Stimulated activated CD4-positive, alpha-beta T cell treated with anti-CD3 and anti-CD28 coated beads, Interleukin-4, amount 100 ng/mL, for 24 hours (primary cell): ENCODE results near the gene NUTM2D.
A peak's percentile ranks its signal among the peaks of the same experiment; 100 is the strongest.
"Not testable (repeated sequence)": the region's sequence is repeated elsewhere in the genome, so short reads cannot be mapped to it uniquely, and the experiment has no call there.

ENCODE experiments used
- DNase-seq: peaks from one replicate; pipeline ENCODE4 v3.0.0-alpha.2; 2020

The NUTM2D gene

DNA sequence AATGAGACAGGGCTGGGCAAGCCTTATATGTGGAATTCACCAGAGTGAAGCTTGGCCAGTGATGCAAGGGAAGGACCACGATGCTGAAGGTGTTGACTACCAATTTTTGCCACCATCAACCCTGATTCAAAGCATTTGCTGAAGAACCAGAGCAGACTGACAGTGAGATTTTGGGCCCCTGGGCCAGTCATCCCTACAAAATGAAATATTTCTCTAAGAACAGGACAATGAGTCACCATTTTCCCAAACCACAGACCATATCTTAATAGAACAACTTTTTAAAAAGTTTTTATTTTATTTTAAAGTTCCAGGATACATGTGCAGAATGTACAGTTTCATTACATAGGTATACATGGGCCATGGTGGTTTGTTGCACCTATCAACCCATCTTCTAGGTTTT lies 16.5 kb downstream of the NUTM2D start:
- not testable (repeated sequence) for DNase-seq

DNA sequence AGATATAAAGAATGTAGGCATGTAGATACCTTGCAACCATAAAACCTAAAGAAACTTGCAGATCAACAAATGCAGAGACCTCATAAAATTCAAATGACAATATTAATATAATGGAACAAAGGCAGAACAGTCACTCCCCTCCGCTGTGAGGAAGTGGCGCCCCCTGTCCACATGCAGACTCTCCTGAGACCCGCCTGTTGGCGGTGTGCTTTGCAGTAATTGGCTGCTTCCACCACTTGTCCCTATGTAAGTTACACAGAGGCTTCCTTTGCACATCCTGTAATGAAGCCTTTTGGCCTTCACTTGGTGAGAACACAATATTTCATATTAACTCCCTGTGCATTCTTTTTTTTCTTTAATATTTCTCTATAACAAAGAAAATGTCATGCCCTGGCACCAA lies 21.6 kb downstream of the NUTM2D start:
- not testable (repeated sequence) for DNase-seq

DNA sequence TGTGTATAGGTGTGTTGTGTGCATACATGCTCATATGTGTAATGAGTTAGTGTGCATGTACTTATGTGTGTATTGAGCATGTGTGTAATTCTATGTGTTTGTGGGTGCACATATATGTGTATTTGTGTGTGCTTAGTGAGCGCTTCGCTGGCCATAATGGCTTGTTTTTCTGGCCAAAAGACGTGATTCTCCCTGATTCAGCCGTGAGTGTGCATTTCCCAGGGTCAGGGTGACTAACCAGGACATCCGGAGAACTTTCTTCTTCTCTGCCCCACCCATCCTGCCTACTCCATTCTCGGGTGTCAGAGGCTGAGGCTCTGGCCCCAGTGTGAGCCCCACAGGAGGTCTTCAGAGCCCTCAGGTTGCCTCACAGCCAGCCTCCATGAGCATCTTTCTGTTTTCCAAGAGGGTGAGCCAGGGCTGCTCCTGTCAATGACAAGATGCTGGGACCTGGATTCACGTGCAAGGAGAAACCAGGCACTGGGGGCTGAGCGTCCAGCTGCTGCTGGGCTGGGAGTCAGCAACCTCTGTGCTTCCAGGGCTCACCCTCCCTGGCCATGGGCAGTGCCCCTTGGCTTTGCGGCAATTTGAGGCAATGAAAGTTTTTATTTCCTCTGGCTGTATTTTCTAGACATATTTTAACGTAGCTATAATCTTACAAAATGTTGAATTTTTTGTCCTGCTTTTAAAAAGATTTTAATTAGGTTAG lies 25.8 kb downstream of the NUTM2D start:
- not testable (repeated sequence) for DNase-seq

DNA sequence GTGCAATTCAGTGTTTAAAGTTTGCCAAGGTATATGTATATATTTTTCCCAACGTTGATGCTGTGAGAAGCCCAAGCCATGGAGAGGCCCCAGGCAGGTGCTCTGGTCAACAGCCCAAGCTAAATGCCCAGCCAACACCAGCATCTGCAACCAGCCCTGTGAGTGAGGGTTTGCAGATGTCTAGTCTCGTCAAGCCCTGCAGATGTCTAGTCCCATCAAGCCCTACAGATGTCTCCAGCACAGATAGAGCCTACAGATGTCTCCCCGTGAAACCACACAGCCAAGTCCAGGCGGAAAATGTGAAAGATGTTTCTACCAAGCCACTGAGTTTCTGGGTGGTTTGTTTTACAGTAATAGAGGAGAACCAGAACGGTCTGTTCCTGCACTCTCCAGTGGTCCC lies 26.7 kb downstream of the NUTM2D start:
- not testable (repeated sequence) for DNase-seq

DNA sequence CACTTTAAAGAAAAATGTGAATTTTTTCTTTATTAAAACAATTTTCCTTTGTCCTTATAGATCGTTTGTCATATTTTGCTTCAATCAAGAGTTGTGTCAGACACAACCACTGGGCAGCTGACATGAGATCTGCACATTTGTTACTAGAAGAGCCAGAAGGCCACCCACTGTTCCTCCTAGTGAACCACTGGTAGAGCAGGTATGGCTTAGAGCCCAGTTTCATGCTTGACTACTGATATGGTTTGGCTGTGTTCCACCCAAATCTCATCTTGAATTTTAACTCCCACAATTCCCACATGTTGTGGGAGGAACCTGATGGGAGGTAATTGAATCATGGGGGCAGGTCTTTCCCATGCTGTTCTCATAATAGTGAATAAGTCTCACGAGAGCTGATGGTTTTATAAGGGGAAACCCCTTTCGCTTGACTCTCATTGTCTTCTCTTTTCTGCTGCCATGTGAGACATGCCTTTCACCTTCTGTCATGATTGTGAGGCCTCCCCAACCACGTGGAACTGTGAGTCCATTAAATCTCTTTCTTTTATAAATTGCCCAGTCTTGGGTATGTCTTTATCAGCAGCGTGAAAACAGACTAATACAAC lies 28.3 kb downstream of the NUTM2D start:
- not testable (repeated sequence) for DNase-seq

DNA sequence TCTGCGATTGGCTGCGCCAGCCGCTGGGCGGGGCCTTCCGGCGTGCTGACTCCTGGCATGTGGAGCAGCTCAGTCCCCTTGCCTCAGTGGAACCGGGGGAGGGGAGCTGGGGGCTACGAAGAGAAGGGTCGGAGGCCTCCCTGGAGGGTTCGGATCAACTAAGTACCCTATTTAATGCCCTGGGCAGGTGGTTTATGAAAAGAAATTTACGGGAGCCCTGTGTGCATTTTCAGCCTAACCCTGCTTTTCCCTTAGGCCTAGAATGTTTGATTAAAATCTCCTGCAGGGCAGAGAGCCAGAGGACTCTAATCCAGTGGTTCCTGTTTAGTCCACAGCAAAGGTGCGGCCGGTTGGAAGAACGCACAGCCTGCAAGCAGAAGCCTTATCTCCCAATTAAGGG lies 33.8 kb downstream of the NUTM2D start:
- DNase-seq, result not testable (repeated sequence)

DNA sequence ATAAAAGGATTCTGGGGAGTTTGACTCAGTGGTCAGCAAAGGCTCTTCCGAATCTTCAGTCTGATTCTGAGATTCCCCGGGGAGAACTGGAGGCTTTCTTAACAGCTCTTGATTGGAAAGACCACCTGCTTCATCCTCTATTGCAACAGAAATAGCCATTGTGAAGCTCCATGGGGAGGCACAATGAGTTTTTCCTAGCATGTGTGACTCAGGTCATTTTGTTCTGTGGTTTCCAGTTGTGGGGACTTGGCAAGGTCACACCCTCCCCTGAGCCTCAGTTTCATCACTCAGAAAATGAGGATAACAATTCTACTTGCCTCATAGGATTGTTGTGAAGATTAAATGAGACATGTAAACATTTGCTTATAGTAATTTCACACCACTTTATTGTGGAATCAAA lies 38.7 kb downstream of the NUTM2D start:
- not testable (repeated sequence) for DNase-seq

DNA sequence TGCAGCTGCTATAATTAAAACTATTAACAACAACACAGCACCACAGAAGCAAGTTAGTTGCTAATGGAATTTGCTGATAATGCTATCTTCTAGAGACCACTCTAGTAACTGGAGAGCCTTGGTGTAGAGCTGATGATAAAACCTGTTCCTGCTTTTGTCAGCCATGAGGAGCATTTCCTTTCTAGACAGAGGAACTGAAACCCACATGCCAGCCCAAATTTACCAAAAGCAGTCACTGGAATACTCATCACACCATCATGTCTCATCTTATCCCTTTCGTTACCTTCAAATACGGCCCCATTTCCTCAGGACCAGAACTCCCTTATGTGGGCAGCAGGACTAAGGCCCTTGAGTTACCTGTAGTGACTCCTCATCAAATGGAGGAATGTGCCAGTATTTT lies 40.9 kb downstream of the NUTM2D start:
- DNase-seq, result not testable (repeated sequence)

DNA sequence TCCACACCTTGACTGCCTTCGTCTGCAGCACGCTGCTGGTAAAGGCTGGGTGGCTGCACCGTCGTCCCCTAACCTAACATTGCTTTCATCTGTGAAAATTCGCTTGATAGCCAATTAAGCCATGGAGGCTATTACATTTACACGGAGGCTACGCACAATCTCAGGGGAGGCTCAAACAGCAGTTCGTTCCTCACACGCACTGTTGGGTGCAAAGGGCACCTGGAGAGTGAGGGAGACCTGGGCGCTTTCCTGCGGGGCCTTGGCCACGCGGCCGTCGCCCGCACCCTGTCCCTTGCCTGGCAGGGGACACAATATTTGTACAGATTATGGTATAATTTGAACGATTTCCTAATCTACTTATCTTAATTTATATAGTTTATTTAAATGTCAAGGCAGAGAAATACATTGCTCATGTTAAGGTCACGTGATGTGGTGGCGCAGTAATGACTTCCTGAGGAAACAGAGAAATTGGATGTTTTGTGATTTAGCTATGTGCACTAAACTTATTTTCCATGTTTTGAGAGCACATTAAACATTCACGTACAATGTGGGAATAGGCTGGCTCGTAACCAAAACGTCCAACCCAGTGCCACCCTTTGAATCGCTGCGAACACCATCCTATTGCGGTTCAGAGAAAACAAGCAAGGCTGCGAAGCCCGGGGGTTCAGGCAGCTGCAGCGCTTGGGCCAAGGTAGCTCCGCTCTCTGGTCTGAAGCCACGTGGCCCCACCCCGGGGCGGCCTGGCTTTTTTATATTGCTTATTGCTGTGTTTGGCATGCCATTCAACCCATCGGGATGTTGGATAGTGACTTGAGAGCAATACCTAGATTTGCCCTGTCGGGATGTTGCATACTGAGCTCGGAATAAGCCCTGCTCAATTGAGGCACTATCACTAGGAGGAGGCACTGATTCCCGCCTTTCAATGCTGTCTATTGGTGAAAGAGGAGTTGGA lies 50.2 kb downstream of the NUTM2D start:
- peak; percentile 4 for DNase-seq

DNA sequence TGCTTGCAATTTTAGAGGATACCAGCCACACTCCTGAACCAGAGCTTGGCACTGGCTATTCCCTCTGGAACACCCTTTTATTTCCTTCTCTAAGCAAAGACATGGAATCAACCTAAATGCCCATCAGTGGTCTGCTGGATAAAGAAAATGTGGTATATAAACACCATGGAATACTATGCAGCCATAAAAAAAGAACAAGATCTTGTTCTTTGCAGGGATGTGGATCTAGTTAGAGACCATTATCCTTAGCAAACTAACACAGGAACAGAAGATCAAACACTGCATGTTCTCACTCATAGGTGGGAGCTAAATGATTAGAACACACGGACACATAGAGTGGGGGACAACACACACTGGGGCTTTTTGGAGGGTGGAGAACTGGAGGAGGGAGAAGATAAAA lies 56.4 kb downstream of the NUTM2D start:
- DNase-seq, result not testable (repeated sequence)
